HG03135 (cell line): ENCODE measurements around the gene NOC4L.

ENCODE experiments used
- ATAC-seq: cut with Tn5 transposase; IDR thresholded peaks from one replicate; pipeline ENCODE4 v1.9.1; 2021; ENCODE audit warnings: mild to moderate bottlenecking, moderate library complexity; ENCODE audit not compliant: unreplicated experiment

The NOC4L gene

GRCh38 chr12:132168311-132169031 lies 24.2 kb downstream of the NOC4L start:
- no peak for ATAC-seq

DNA sequence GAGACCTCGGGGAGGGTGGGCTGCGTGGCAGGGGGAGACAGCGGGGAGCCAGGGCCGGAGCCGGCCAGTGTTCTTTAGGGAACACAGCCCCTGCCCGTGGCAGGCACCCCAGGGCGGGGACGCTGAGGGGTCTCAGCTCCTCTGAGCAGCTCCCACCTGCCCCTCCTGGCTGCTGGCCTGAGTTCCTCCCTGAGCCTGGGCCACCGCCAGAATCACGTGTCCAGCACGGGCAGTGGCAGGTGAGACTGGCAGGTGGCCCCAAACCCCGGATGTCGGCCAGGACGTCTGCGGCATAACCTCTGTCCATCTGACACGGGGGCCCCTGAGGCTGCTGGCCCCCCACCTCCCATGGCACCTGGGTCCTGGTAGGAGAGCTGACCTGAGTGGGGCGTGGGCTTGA lies 25.1 kb downstream of the NOC4L start:
- ATAC-seq, result no peak

GRCh38 chr12:132170094-132170636 lies 25.9 kb downstream of the NOC4L start:
- ATAC-seq, result no peak

DNA sequence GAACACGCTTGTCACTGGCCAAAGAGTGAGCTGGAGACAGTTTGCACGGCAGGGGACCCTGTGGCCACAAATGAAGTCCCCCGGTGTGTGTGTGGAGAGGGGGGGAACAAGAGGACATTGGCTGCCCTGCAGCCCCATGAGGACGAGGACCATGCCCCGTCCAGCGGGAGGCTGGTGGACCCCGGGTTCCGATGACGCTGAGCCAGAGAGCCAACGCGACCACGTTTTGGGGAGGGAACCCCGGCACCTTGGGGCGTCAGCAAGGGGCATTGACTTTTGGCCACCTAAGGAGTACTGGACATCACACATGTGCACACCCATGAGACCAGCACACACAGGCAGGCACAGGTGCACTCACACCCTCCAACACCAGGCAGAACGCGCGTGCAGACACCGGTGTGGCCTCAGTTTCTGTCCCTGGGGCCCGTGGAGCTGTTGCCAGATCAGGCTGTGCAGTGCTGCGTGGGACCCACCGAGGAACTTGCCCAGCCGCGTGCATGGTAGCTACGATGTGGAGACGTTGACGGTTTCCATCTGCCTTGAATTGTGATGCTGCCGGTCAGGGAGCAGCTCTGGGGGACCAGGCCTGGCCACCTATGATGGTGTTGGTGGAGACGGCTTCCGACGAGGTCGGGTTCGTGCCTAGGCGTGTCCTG lies 26.5 kb downstream of the NOC4L start:
- no peak for ATAC-seq

DNA sequence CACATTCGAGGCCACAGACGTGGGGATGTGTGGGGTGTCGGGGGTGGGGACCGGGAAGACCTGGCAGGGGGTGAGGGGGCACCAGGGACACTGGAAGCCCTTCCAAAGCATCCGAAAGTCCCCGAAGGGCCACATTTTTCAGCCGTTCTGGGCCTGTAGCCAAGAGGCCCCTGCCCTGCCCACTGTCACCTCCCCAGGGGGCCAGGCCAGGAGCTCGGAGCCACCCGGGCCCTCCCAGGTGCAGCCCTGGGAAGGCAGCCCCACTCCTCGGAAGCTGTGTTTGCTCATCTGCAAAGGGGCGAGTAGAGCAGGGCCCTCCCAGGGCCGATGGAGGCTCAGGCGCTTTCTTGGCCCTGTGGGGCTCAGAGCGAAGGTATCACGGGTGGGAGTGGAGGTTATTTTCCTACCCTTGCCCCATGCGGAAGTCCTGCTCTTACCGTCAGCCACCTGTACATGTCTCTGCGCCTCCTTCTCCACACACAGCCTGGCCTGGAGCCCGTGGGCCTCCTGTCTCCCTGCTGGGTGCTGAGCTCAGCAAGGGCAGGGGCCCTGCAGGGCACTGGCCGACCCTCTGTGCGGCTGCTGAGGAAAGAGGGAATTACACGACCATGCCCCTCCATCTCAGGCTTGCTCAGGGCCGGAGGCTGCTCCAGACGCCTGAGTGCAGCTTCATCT lies 27.2 kb downstream of the NOC4L start:
- no peak for ATAC-seq

GRCh38 chr12:132171968-132172521 lies 27.8 kb downstream of the NOC4L start:
- no peak for ATAC-seq

DNA sequence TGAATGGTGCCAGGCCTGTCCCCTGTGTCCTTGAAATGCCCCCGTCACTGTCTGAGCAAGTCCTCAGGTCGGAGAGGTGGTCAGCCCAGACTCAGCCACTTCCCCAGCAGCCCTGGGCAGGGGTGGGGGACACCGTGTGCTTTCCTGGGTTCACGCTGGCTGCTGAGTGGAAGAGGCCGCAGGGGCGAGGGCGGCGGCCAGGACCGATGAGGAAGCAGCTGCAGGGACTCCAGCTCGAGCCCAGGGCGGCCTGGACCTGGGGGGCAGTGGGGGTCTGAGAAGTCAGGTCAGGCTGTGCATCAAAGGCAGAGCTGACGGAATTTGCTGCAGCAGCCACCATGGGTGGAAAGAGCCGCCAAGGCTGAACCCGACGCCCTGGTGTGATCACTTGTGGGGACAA lies 28.4 kb downstream of the NOC4L start:
- ATAC-seq, result no peak

DNA sequence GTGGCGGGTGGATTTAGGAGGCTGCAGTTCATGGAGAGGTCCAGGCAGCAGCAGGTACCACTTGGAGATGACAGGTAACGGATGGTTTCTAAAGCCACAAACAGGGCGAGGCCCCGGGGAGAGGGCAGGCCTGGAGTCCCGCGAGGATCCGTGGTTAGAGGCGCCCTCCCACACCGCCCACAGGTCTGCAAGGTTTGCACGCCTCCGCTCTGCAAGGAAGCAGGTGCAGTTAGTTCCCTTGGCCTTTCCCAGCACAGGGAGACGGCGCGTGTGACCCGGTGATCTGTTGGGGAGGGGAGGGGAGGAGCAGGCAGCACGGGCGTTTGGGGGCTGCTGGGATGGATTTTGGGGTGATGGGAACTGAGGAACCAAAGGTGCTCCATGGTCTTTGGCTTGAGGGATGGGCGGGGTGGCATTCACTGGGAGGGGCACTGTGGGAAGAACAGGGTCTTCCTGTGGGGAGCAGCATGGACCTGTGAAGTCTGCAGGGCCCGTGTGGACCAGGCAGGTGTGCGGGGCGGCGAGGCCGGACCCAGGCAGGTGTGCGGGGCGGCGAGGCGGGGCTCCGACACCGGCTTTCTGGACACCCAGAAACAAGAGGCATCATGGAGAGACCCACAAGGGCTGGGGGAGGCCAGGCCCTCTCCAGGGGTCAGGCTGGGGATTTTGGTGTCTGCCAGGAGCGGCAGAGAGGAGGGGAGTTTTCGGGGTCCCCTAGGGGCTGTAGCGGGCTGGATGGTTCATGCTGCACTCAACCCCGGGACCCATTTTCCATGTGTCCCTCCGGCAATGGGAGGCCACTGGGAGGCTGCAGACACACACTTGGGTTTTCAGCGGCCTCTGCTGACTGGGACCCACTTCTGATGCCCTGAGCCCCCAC lies 29.1 kb downstream of the NOC4L start:
- no peak for ATAC-seq

DNA sequence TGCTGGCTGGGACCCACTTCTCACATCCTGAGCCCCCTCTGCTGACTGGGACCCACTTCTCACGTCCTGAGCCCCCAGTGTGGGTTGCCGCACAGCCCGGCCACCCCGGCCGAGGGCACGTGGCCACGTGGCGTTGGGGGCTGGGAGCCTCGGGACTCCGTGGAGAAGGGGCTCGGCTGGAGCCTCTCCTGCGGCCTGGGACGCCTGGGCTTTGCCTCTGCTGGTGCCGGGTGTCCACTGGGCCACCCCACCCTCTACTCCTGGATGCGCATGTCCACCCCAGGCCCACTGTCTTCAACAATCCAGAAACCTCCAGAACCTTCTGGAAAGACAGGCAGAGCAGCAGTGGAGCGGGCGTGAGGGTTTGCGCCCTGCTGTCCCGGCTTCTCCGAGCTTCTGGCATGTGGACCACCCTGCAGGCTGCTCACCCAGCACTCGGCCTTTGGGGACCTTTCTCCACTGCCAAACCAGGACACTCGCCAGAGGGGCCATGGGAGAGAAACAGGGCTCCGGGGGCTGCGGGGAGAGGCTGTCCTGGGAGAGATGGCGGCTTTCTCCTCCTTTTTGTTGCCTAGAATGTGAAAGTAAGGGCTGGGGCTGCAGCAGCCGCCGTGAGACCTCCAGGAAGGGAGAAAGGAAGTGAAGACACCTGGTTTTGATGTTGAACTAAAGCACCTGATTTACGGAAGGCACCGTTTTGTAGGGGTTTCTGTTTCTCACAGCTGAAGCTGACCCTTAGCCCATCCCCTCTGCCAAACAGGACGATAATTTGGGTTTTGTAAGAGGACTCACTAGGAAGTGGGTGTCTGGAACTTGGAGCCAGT lies 30.0 kb downstream of the NOC4L start:
- no peak for ATAC-seq

DNA sequence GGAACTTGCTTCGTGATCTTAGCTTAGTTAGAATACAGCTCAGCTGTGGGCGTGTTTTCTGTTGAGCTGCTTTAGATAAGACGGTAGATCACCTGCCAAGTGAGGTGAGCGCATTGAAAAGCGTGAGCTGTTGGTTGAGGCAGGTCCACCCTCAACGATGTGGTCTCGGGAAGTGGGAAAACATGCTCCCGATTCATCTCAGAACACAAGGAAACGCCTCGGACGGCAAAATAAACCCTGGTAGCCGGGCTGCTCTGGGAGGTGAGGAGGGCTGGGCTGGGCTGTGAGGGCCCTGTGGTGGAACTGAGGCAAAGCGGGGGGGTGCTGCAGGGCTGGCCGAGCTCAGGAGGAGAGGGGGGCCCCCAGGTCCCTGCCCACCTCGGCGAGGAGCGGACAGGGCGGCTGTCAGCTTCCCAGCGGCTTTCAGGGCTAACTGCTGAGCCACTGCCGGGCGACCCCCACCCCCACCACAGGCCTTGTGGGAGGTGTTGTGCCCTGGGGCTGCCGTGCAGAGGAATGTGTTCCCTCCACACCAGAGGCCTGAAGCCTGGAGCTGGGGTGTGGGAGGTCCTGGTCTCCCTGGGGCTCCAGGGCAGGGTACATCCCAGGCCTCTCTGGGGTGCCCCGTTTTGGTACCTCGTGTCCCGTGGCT lies 30.7 kb downstream of the NOC4L start:
- no peak for ATAC-seq

GRCh38 chr12:132175496-132176384 lies 31.5 kb downstream of the NOC4L start:
- no peak for ATAC-seq

GRCh38 chr12:132176385-132176919 lies 32.2 kb downstream of the NOC4L start:
- ATAC-seq, result no peak

- no peak for ATAC-seq
Observed at GRCh38 chr12:132176920-132177551, 32.8 kb downstream of the NOC4L start.

- ATAC-seq, result no peak
Observed at GRCh38 chr12:132178316-132178715, 34.1 kb downstream of the NOC4L start.

- ATAC-seq, result no peak
Observed at GRCh38 chr12:132178801-132179401, 34.6 kb downstream of the NOC4L start.

- ATAC-seq, result no peak
Observed at GRCh38 chr12:132179431-132180362, 35.4 kb downstream of the NOC4L start.
